HEK293 (cell line): Measurements from ENCODE around the gene AK9.

Source experiments
- CTCF ChIA-PET: fragments of 350-600 bp; formaldehyde crosslinking; extraction: SDS; loops from one replicate; lab custom pipeline; 2021; ENCODE audit warnings: antibody characterized with exemption; lab: Yijun Ruan, JAX
- POLR2A ChIA-PET: fragments of 300-600 bp; formaldehyde crosslinking; extraction: SDS; loops from one replicate; lab custom pipeline; 2020; ENCODE audit warnings: antibody characterized with exemption, inconsistent platforms; lab: Yijun Ruan, JAX
- H3K27ac ChIP-seq: fragments of 200-500 bp; sonication (Bioruptor generic); 2 replicates; pipeline ENCODE4 v1.5.1; 2014; ENCODE audit warnings: low read depth, low read length, control low read depth, inconsistent platforms; ENCODE audit errors: extremely low read depth
- H3K36me3 ChIP-seq, 2 experiments: fragments of 200-500 bp in 1 of 2; sonication (Bioruptor generic) in 1 of 2; 1 replicate in 1 of 2; 2 replicates in 1 of 2; pipeline ENCODE4 v1.5.1; 2014 to 2017; ENCODE audit warnings: inconsistent platforms in 2 of 2, low read length in 2 of 2; ENCODE audit not compliant: control insufficient read depth in 2 of 2, insufficient read depth in 1 of 2
- H3K4me1 ChIP-seq: fragments of 200-500 bp; sonication (Bioruptor generic); 2 replicates; pipeline ENCODE4 v1.5.1; 2014; ENCODE audit warnings: mild to moderate bottlenecking, low read length, inconsistent platforms; ENCODE audit not compliant: control insufficient read depth, insufficient read depth
- H3K4me3 ChIP-seq: 2 replicates; pipeline ENCODE4 v1.5.1; 2011; ENCODE audit warnings: low read depth, mild to moderate bottlenecking, control low read depth, low read length, moderate library complexity
- H3K9me3 ChIP-seq: fragments of 200-500 bp; sonication (Bioruptor generic); 2 replicates; pipeline ENCODE4 v1.5.1; 2014; ENCODE audit warnings: low read depth, low read length, inconsistent platforms; ENCODE audit not compliant: control insufficient read depth, insufficient read depth
- KLF8 ChIP-seq: fragments of 450-650 bp; formaldehyde crosslinking; IDR thresholded peaks from 2 replicates; pipeline ENCODE4 v1.5.1; 2016; ENCODE audit warnings: missing biosample characterization, missing genetic modification characterization
- PRDM1 ChIP-seq: fragments of 450-650 bp; formaldehyde crosslinking; IDR thresholded peaks from 2 replicates; pipeline ENCODE4; 2016; ENCODE audit warnings: missing biosample characterization, missing genetic modification characterization
- ZBTB8A ChIP-seq: fragments of 450-650 bp; formaldehyde crosslinking; IDR thresholded peaks from 2 replicates; pipeline ENCODE4 v1.5.1; 2016; ENCODE audit warnings: missing biosample characterization, missing genetic modification characterization
- ZFP69B ChIP-seq: fragments of 450-650 bp; formaldehyde crosslinking; IDR thresholded peaks from 2 replicates; pipeline ENCODE4 v1.5.1; 2016; ENCODE audit warnings: missing biosample characterization, missing genetic modification characterization
- ZNF16 ChIP-seq: fragments of 450-650 bp; formaldehyde crosslinking; IDR thresholded peaks from 2 replicates; pipeline ENCODE4 v1.5.1; 2016; ENCODE audit warnings: low read depth, missing biosample characterization, missing genetic modification characterization
- ZNF184 ChIP-seq: fragments of 450-650 bp; IDR thresholded peaks from 2 replicates; pipeline ENCODE4 v1.5.1; 2018; ENCODE audit warnings: missing biosample characterization, mild to moderate bottlenecking, missing genetic modification characterization
- ZNF202 ChIP-seq: fragments of 450-650 bp; formaldehyde crosslinking; IDR thresholded peaks from 2 replicates; pipeline ENCODE4 v1.5.1; 2016; ENCODE audit warnings: missing biosample characterization, missing genetic modification characterization, borderline replicate concordance
- ZNF221 ChIP-seq: fragments of 450-650 bp; formaldehyde crosslinking; IDR thresholded peaks from 2 replicates; pipeline ENCODE4 v1.5.1; 2017; ENCODE audit warnings: missing biosample characterization, missing genetic modification characterization, borderline replicate concordance
- ZNF311 ChIP-seq: fragments of 450-650 bp; formaldehyde crosslinking; IDR thresholded peaks from 2 replicates; pipeline ENCODE4 v1.5.1; 2017; ENCODE audit warnings: missing biosample characterization, missing genetic modification characterization, borderline replicate concordance
- ZNF423 ChIP-seq: fragments of 450-650 bp; formaldehyde crosslinking; IDR thresholded peaks from 2 replicates; pipeline ENCODE4 v1.5.1; 2016; ENCODE audit warnings: missing biosample characterization, missing genetic modification characterization
- ZNF529 ChIP-seq: fragments of 450-650 bp; formaldehyde crosslinking; IDR thresholded peaks from 2 replicates; pipeline ENCODE4 v1.5.1; 2017; ENCODE audit warnings: missing genetic modification characterization, missing biosample characterization; ENCODE audit not compliant: insufficient replicate concordance
- ZNF558 ChIP-seq: fragments of 450-650 bp; formaldehyde crosslinking; IDR thresholded peaks from 2 replicates; pipeline ENCODE4 v1.5.1; 2016; ENCODE audit warnings: missing biosample characterization, missing genetic modification characterization
- ZNF621 ChIP-seq: fragments of 450-650 bp; formaldehyde crosslinking; IDR thresholded peaks from 2 replicates; pipeline ENCODE4 v1.5.1; 2017; ENCODE audit warnings: missing biosample characterization, missing genetic modification characterization
- ZNF654 ChIP-seq: fragments of 450-650 bp; formaldehyde crosslinking; IDR thresholded peaks from 2 replicates; pipeline ENCODE4 v1.5.1; 2016; ENCODE audit warnings: low read depth, missing biosample characterization, missing genetic modification characterization
- ZNF837 ChIP-seq: fragments of 450-650 bp; formaldehyde crosslinking; IDR thresholded peaks from 2 replicates; pipeline ENCODE4 v1.5.1; 2016; ENCODE audit warnings: missing biosample characterization, missing genetic modification characterization
- TF ChIP-seq, protein P1 (sequence below): fragments of 450-650 bp; formaldehyde crosslinking; IDR thresholded peaks from 2 replicates; pipeline ENCODE4 v1.5.1; 2017; ENCODE audit warnings: missing biosample characterization, missing genetic modification characterization
- TF ChIP-seq, protein P2 (sequence below): fragments of 450-650 bp; formaldehyde crosslinking; IDR thresholded peaks from 2 replicates; pipeline ENCODE4 v1.5.0; 2017; ENCODE audit warnings: missing biosample characterization, missing genetic modification characterization, borderline replicate concordance
- TF ChIP-seq, protein P3 (sequence below): fragments of 450-650 bp; formaldehyde crosslinking; IDR thresholded peaks from 2 replicates; pipeline ENCODE4 v1.5.1; 2016; ENCODE audit warnings: missing biosample characterization, missing genetic modification characterization
- TF ChIP-seq, protein P4 (sequence below): fragments of 450-650 bp; formaldehyde crosslinking; IDR thresholded peaks from 2 replicates; pipeline ENCODE4 v1.5.1; 2016; ENCODE audit warnings: missing biosample characterization, missing genetic modification characterization

AK9 gene

DNA sequence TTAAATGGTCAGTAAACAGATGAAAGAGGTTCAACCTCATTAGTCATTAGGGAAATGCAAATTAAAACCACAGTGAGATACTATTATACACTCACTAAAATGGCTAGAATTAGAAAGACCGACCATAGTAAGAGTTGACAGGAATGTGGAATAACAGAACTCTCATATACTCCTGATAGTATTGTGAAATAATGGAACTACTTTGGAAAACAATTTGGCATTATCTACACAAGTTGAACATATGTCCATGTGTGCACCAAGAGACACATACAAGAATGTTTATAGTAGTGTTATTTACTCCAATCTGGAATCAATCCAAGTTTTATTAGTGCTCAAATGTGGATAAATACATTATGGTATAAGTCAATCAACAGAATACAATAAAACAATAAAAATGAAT is 59.6 kb downstream of the AK9 start:
- TF ChIP-seq, protein P1, sequence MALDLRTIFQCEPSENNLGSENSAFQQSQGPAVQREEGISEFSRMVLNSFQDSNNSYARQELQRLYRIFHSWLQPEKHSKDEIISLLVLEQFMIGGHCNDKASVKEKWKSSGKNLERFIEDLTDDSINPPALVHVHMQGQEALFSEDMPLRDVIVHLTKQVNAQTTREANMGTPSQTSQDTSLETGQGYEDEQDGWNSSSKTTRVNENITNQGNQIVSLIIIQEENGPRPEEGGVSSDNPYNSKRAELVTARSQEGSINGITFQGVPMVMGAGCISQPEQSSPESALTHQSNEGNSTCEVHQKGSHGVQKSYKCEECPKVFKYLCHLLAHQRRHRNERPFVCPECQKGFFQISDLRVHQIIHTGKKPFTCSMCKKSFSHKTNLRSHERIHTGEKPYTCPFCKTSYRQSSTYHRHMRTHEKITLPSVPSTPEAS (tag by site-specific recombination) = no peak
- POLR2A ChIA-PET = no interaction called here

DNA sequence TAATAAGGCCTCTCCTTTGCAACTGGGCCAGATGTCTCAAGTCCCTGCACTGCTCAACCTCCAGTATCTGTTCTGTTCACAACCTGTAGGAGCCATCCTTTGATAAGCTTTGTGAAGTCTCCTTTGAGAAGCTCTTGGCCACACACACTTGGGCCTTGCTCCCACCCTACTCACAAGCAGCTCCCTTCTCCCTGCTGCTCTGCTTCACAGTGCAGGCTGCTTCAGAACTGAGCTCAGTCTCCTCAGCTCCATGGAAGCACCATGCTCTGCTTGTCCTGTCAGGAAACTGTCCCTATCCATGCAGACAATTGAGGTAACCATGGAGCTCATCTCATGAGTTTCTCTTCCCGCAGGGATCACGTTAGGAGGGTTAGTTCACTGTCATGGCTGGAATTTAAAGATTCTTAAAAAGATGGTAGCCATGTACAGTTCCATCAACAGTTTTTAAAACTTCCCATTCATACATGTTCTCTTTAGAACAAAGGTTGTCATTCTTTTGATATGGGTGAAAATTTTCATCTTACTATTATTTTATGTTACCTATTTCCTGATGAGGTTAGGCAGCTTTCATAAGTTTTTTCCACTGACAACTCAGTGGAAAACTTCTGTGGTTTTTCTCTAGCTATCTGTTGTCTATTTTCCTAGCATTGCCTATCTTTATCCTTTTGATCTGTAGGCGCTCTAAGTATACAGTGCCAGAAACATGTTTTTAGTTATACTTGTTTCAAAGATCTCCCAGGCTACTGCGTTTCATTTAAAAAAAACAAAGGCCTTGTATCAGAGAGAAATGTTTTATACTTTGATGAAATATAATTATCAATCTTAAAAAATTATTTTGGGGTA is 62.6 kb downstream of the AK9 start:
- ChIA-PET CTCF (interaction anchor here (0.6 to 1.8 kb wide), 3 partner anchors 14 to 412 kb away, joined by 3 to 5 read pairs (median 4); no protein-coding TSS in a partner anchor), POLR2A (no interaction called here)
- no peak for TF ChIP-seq KLF8
- TF ChIP-seq ZNF184 (tag by site-specific recombination) = no peak
- TF ChIP-seq, protein P2, sequence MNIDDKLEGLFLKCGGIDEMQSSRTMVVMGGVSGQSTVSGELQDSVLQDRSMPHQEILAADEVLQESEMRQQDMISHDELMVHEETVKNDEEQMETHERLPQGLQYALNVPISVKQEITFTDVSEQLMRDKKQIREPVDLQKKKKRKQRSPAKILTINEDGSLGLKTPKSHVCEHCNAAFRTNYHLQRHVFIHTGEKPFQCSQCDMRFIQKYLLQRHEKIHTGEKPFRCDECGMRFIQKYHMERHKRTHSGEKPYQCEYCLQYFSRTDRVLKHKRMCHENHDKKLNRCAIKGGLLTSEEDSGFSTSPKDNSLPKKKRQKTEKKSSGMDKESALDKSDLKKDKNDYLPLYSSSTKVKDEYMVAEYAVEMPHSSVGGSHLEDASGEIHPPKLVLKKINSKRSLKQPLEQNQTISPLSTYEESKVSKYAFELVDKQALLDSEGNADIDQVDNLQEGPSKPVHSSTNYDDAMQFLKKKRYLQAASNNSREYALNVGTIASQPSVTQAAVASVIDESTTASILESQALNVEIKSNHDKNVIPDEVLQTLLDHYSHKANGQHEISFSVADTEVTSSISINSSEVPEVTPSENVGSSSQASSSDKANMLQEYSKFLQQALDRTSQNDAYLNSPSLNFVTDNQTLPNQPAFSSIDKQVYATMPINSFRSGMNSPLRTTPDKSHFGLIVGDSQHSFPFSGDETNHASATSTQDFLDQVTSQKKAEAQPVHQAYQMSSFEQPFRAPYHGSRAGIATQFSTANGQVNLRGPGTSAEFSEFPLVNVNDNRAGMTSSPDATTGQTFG (tag by site-specific recombination) = no peak
- TF ChIP-seq ZNF837 = no peak
- no peak for TF ChIP-seq ZNF221 (tag by site-specific recombination)
- no peak for TF ChIP-seq ZNF558
- no peak for TF ChIP-seq PRDM1 (tag by site-specific recombination)
- no peak for TF ChIP-seq ZNF16 (tag by site-specific recombination)
- no peak for TF ChIP-seq ZNF654 (tag by site-specific recombination)
- TF ChIP-seq, protein P3, sequence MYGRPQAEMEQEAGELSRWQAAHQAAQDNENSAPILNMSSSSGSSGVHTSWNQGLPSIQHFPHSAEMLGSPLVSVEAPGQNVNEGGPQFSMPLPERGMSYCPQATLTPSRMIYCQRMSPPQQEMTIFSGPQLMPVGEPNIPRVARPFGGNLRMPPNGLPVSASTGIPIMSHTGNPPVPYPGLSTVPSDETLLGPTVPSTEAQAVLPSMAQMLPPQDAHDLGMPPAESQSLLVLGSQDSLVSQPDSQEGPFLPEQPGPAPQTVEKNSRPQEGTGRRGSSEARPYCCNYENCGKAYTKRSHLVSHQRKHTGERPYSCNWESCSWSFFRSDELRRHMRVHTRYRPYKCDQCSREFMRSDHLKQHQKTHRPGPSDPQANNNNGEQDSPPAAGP (tag by site-specific recombination) = no peak
- no peak for TF ChIP-seq ZNF621 (tag by site-specific recombination)
- no peak for TF ChIP-seq ZNF423
- TF ChIP-seq ZNF311 (tag by site-specific recombination) = no peak
- no peak for TF ChIP-seq ZBTB8A
- no peak for TF ChIP-seq ZFP69B (tag by site-specific recombination)
- TF ChIP-seq, protein P4, sequence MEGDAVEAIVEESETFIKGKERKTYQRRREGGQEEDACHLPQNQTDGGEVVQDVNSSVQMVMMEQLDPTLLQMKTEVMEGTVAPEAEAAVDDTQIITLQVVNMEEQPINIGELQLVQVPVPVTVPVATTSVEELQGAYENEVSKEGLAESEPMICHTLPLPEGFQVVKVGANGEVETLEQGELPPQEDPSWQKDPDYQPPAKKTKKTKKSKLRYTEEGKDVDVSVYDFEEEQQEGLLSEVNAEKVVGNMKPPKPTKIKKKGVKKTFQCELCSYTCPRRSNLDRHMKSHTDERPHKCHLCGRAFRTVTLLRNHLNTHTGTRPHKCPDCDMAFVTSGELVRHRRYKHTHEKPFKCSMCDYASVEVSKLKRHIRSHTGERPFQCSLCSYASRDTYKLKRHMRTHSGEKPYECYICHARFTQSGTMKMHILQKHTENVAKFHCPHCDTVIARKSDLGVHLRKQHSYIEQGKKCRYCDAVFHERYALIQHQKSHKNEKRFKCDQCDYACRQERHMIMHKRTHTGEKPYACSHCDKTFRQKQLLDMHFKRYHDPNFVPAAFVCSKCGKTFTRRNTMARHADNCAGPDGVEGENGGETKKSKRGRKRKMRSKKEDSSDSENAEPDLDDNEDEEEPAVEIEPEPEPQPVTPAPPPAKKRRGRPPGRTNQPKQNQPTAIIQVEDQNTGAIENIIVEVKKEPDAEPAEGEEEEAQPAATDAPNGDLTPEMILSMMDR = no peak
- no peak for TF ChIP-seq ZNF202 (tag by site-specific recombination)
- TF ChIP-seq ZNF529 = no peak
- no peaks in the 10 kb centered on the region for H3K9me3 ChIP-seq
- H3K4me3 ChIP-seq = no peak overlapping the region
- H3K36me3 ChIP-seq = no peaks in the 10 kb centered on the region
- H3K4me1 ChIP-seq = no peaks in the 10 kb centered on the region
- H3K27ac ChIP-seq = no peak overlapping the region

More for the DNA sequence above, 59.6 kb downstream of the AK9 start:
- CTCF ChIA-PET = no interaction called here
- no peak overlapping the region for H3K4me3 ChIP-seq
- H3K9me3 ChIP-seq = no peaks in the 10 kb centered on the region
- H3K27ac ChIP-seq = no peak overlapping the region
- H3K4me1 ChIP-seq = no peaks in the 10 kb centered on the region
- H3K36me3 ChIP-seq = no peaks in the 10 kb centered on the region
